Transverse colon (tissue), 3 donors: ENCODE measurements around the gene FAT3.

Experiments
- CTCF ChIP-seq, 5 experiments: fragments of 200-600 bp in 3 of 5; fragments of 450-650 bp in 2 of 5; sonication (generic) in 3 of 5; IDR thresholded peaks; 1 replicate in 2 of 5; 2 replicates in 3 of 5; pipeline ENCODE4 v1.5.1; 2016 to 2017; ENCODE audit warnings: antibody characterized with exemption in 5 of 5, inconsistent platforms in 3 of 5, mild to moderate bottlenecking in 2 of 5, moderate library complexity in 1 of 5
- EP300 ChIP-seq: sonication (generic); formaldehyde crosslinking; IDR thresholded peaks from one replicate; pipeline ENCODE4 v1.6.1; 2017; ENCODE audit warnings: antibody characterized with exemption, low read depth

- TF ChIP-seq EP300 (no peak), CTCF (IDR thresholded peaks at IDR 0.05) (no peak)
Observed at GRCh38 chr11:92251980-92252379, 27.4 kb downstream of the FAT3 start.
